ENCODE measurements around the gene MVB12B. TPM values are rescaled to one million over a fixed set of nuclear protein-coding genes. Genes with fewer than 3 reads are reported as not detected.

MVB12B gene
- total RNA-seq, 1 experiment from 2014 or later, result 10.9 TPM

- intact Hi-C loops (cut with micrococcal nuclease), result no loop called here
- RAD21 ChIA-PET (ENCODE audit: low non-redundant PET in 1 of 2, low total read pairs in 2 of 2, uncharacterized antibody in 2 of 2, unreplicated experiment in 2 of 2), result no interaction called here
- DNase-seq (ENCODE audit: low read depth, low spot score) (no peak), ATAC-seq (no peak)
- Histone ChIP-seq H3K79me2 (ENCODE audit: insufficient read depth, low read length) (no peaks in the 10 kb centered on the region), H3K4me3 (replicated peaks in 1 of 2; ENCODE audit: low read depth in 1 of 2, low read length in 2 of 2) (no peak overlapping the region), H2AFZ (ENCODE audit: low read depth, low read length, poor library complexity, severe bottlenecking) (no peak overlapping the region), H3K9ac (ENCODE audit: low read length) (no peak overlapping the region), H3K4me2 (ENCODE audit: low read length) (no peak overlapping the region), H3K27ac (ENCODE audit: low read depth, low read length) (no peak overlapping the region), H3K36me3 (ENCODE audit: control insufficient read depth in 1 of 2, insufficient read depth in 2 of 2, low read length in 2 of 2) (no peaks in the 10 kb centered on the region), H3K9me2 (ENCODE audit: insufficient read depth) (no peaks in the 10 kb centered on the region), H3K4me1 (ENCODE audit: control insufficient read depth in 1 of 2, insufficient read depth in 2 of 2, low read length in 2 of 2) (no peaks in the 10 kb centered on the region), H4K20me1 (ENCODE audit: insufficient read depth) (no peaks in the 10 kb centered on the region), H3K9me3 (ENCODE audit: control insufficient read depth in 1 of 2, insufficient read depth in 1 of 2, low read depth in 1 of 2, low read length in 2 of 2) (no peaks in the 10 kb centered on the region), H3K27me3 (ENCODE audit: insufficient read depth, low read length) (no peaks in the 10 kb centered on the region)
- TF ChIP-seq SRF (IDR thresholded peaks at IDR 0.05; ENCODE audit: low read depth) (no peak), ELF1 (IDR thresholded peaks at IDR 0.05; ENCODE audit: borderline replicate concordance, low read depth) (no peak), YY1 (IDR thresholded peaks at IDR 0.05; ENCODE audit: extremely low read depth, insufficient replicate concordance, low read depth, low read length) (no peak), EZH2 (IDR thresholded peaks at IDR 0.05) (no peak), POLR2A (IDR thresholded peaks at IDR 0.05; ENCODE audit: borderline replicate concordance, extremely low read depth, insufficient read depth, insufficient read length) (no peak), FOSL1 (IDR thresholded peaks at IDR 0.05; ENCODE audit: low read depth) (no peak), ZFX (IDR thresholded peaks at IDR 0.05) (no peak)
- no TSS peak for BruUV-seq (replicated peaks)
- POLR2A ChIA-PET, result no interaction called here
- CTCF ChIA-PET, result interaction anchor here (1.9 kb wide), 1 partner anchor 26 kb away, joined by 10 read pairs; no protein-coding TSS in a partner anchor
Measured at GRCh38 chr9:126532019-126532462, 205.4 kb downstream of the MVB12B start.

GRCh38 chr9:126532489-126532888 is 205.9 kb downstream of the MVB12B start:
- Histone ChIP-seq H3K9me2 (ENCODE audit: insufficient read depth) (no peaks in the 10 kb centered on the region), H3K79me2 (ENCODE audit: insufficient read depth, low read length) (no peaks in the 10 kb centered on the region), H3K4me2 (ENCODE audit: low read length) (no peak overlapping the region), H3K9ac (ENCODE audit: low read length) (no peak overlapping the region), H4K20me1 (ENCODE audit: insufficient read depth) (no peaks in the 10 kb centered on the region), H3K4me3 (replicated peaks in 1 of 2; ENCODE audit: low read depth in 1 of 2, low read length in 2 of 2) (no peak overlapping the region), H3K36me3 (ENCODE audit: control insufficient read depth in 1 of 2, insufficient read depth in 2 of 2, low read length in 2 of 2) (no peaks in the 10 kb centered on the region), H3K27me3 (ENCODE audit: insufficient read depth, low read length) (no peaks in the 10 kb centered on the region), H3K4me1 (ENCODE audit: control insufficient read depth in 1 of 2, insufficient read depth in 2 of 2, low read length in 2 of 2) (no peaks in the 10 kb centered on the region), H3K9me3 (ENCODE audit: control insufficient read depth in 1 of 2, insufficient read depth in 1 of 2, low read depth in 1 of 2, low read length in 2 of 2) (no peaks in the 10 kb centered on the region), H3K27ac (ENCODE audit: low read depth, low read length) (no peak overlapping the region), H2AFZ (ENCODE audit: low read depth, low read length, poor library complexity, severe bottlenecking) (no peak overlapping the region)
- intact Hi-C loops (cut with micrococcal nuclease), result no loop called here
- ChIA-PET POLR2A (no interaction called here), RAD21 (ENCODE audit: low non-redundant PET in 1 of 2, low total read pairs in 2 of 2, uncharacterized antibody in 2 of 2, unreplicated experiment in 2 of 2) (no interaction called here), CTCF (interaction anchor here (1.1 to 1.9 kb wide), 2 partner anchors 25 to 31 kb away, joined by 3 to 10 read pairs; no protein-coding TSS in a partner anchor)
- BruUV-seq (replicated peaks), result no TSS peak
- DNase-seq (ENCODE audit: low read depth, low spot score) (no peak), ATAC-seq (no peak)
- no peak for TF ChIP-seq POLR2A (IDR thresholded peaks at IDR 0.05; ENCODE audit: borderline replicate concordance, extremely low read depth, insufficient read depth, insufficient read length)
- no peak for TF ChIP-seq SP1 (IDR thresholded peaks at IDR 0.05; ENCODE audit: low read depth)
- no peak for TF ChIP-seq SRF (IDR thresholded peaks at IDR 0.05; ENCODE audit: low read depth)
- TF ChIP-seq EZH2 (IDR thresholded peaks at IDR 0.05), result no peak
- TF ChIP-seq ZNF274 (IDR thresholded peaks at IDR 0.05; ENCODE audit: low read depth, low read length), result no peak
- TF ChIP-seq ZBTB33 (IDR thresholded peaks at IDR 0.05; ENCODE audit: extremely low read depth, insufficient replicate concordance, low read length), result no peak

Measured in HCT116 (cell line).